BJ (cell line): ENCODE results near the gene TAF6L. TPM values are rescaled to one million over a fixed set of nuclear protein-coding genes. Genes with fewer than 3 reads are reported as not detected.
A peak's percentile ranks its signal among the peaks of the same experiment; 100 is the strongest.

Experiments used
- CTCF ChIA-PET: fragments of 350-600 bp; formaldehyde crosslinking; extraction: SDS; loops from one replicate; lab custom pipeline; 2021; ENCODE audit warnings: antibody characterized with exemption, inconsistent platforms; lab: Yijun Ruan, JAX
- POLR2A ChIA-PET: fragments of 300-600 bp; sonication (Branson Sonifier 250); formaldehyde crosslinking; extraction: SDS; loops from one replicate; lab custom pipeline; 2021; ENCODE audit warnings: antibody characterized with exemption; lab: Charles Lee
- DNase-seq: peaks from one replicate; pipeline ENCODE4 v3.0.0-alpha.2; 2011; ENCODE audit warnings: low read depth
- H3K27me3 ChIP-seq: 2 replicates; pipeline ENCODE4 v1.6.0; 2011; ENCODE audit warnings: low read length; ENCODE audit not compliant: control insufficient read depth, insufficient read depth
- H3K36me3 ChIP-seq: 2 replicates; pipeline ENCODE4 v1.5.1; 2011; ENCODE audit warnings: low read length; ENCODE audit not compliant: control insufficient read depth, insufficient read depth
- H3K4me3 ChIP-seq: 2 replicates; pipeline ENCODE4 v1.5.1; 2011; ENCODE audit warnings: low read depth, mild to moderate bottlenecking, control low read depth, low read length
- CTCF ChIP-seq: IDR thresholded peaks from 2 replicates; pipeline ENCODE4 v1.5.1; 2011; ENCODE audit warnings: low read depth, mild to moderate bottlenecking, control low read depth, inconsistent platforms, low read length, moderate library complexity; ENCODE audit not compliant: insufficient read depth
- polyA plus RNA-seq: library from polyadenylated mRNA; depleted of rRNA; stranded (reverse); fragments of >200 nt; gene quantifications from 2 replicates; pipeline ENCODE4 v1.2.3, GENCODE V29; 2011

The TAF6L gene
- polyA plus RNA-seq, 1 experiment = 17.0 TPM

- TF ChIP-seq CTCF = no peak
- ChIA-PET POLR2A (no interaction called here), CTCF (interaction anchor here (0.7 to 12.0 kb wide), 2 partner anchors 9 to 82 kb away, joined by 3 to 122 read pairs; partner anchors contain the start of gene TMEM179B)
- peaks cover 16% of the 10 kb centered on the region for H3K36me3 ChIP-seq
- H3K27me3 ChIP-seq = no peaks in the 10 kb centered on the region
- no peak overlapping the region for H3K4me3 ChIP-seq
- no peak for DNase-seq
These were observed 6.2 kb downstream of the TAF6L start for GRCh38 chr11:62777389-62777788.

GRCh38 chr11:62778441-62778840, 7.2 kb downstream of the TAF6L start:
- POLR2A ChIA-PET = no interaction called here
- CTCF ChIA-PET = interaction anchor here (0.6 to 12.0 kb wide), 3 partner anchors 8 to 90 kb away, joined by 3 to 122 read pairs (median 4); partner anchors contain the start of genes STX5 and TMEM179B
- no peaks in the 10 kb centered on the region for H3K27me3 ChIP-seq
- H3K4me3 ChIP-seq = no peak overlapping the region
- H3K36me3 ChIP-seq = peaks cover 17% of the 10 kb centered on the region
- DNase-seq = no peak
- no peak for TF ChIP-seq CTCF

GRCh38 chr11:62782753-62783152, 11.6 kb downstream of the TAF6L start:
- H3K27me3 ChIP-seq = no peaks in the 10 kb centered on the region
- no peak overlapping the region for H3K4me3 ChIP-seq
- ChIA-PET CTCF (no interaction called here), POLR2A (no interaction called here)
- peaks cover 14% of the 10 kb centered on the region for H3K36me3 ChIP-seq
- no peak for DNase-seq
- TF ChIP-seq CTCF = no peak

DNA sequence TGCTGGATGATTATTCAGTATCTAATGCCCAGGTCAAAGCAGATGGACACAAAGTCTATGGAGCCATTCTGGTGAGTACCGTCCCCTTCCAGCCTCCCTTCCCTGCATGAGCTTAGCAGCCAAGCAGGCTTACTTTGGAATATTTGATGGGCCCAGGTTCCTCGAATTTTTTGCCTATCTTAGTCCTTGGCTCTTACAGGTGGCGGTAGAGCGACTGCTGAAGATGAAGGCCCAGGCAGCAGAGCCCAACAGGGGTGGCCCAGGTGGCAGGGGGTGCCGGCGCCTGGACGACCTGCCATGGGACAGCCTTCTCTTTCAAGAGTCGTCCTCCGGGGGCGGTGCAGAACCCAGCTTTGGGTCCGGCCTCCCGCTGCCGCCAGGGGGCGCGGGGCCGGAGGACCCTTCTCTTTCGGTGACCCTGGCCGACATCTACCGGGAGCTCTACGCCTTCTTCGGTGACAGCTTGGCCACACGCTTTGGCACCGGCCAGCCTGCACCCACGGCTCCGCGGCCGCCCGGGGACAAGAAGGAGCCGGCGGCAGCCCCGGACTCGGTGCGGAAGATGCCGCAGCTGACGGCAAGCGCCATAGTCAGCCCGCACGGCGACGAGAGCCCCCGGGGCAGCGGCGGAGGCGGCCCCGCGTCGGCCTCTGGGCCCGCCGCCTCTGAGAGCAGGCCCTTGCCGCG, 15.3 kb downstream of the TAF6L start:
- Histone ChIP-seq H3K36me3 (peaks cover 15% of the 10 kb centered on the region), H3K27me3 (no peaks in the 10 kb centered on the region), H3K4me3 (peak overlapping the region; percentile 69)
- peak; percentile 19 for DNase-seq
- ChIA-PET POLR2A (interaction anchor here (1.0 kb wide), 1 partner anchor 25 kb away, joined by 3 read pairs; the partner anchor contains the start of gene POLR2G), CTCF (interaction anchor here (0.7 to 6.8 kb wide), 43 partner anchors 11 to 392 kb away, joined by 3 to 122 read pairs (median 5); partner anchors contain the start of genes BSCL2, GNG3, LRRN4CL and NXF1)
- TF ChIP-seq CTCF = peak; percentile 100

DNA sequence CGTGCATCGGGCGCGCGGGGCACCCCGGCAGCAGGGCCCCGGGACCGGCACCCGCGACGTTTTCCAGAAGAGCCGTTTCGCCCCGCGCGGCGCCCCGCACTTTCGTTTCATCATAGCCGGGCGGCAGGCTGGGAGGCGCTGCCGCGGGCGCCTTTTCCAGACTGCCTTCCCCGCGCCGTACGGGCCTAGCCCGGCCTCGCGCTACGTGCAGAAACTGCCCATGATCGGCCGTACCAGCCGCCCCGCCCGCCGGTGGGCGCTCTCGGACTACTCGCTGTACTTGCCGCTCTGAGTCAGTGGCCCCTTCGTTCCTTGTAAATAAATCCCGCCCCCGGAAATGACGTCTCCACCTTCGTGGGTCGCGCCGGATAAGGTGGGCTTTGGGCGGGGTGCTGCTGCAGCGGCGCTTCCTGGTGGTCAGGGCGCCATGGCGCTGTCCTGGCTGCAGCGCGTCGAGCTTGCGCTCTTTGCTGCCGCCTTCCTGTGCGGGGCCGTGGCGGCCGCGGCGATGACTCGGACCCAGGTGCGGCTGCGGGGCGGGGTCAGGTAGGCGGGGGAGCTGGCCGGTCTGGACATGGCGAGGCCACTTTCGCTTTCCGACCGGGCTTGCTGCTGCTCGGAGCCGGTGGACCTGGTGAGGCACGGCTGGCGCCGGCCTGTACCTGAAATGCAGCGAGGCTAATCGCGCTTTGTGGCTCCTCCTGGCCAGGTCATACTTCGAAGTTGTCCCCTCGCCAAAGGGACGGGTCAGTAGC, 16.0 kb downstream of the TAF6L start, which contains the start of gene TMEM179B:
TSS of gene TMEM179B (plus strand) at position 398 of the 755 bp plus-strand sequence. CDS start at position 428, 30 bp downstream.
- peak within 1 kb of the TSS; percentile 69 for H3K4me3 ChIP-seq
- DNase-seq = peak; percentile 82
- peak; percentile 82 for TF ChIP-seq CTCF
- H3K36me3 ChIP-seq = peaks cover 11% of the 10 kb centered on the region
- ChIA-PET POLR2A (interaction anchor here (1.0 kb wide), 1 partner anchor 26 kb away, joined by 3 read pairs; the partner anchor contains the start of gene POLR2G), CTCF (interaction anchor here (0.7 to 6.8 kb wide), 39 partner anchors 9 to 392 kb away, joined by 3 to 122 read pairs (median 5); partner anchors contain the start of genes BSCL2, GNG3, LRRN4CL and NXF1)
- H3K27me3 ChIP-seq = no peaks in the 10 kb centered on the region
